Measurements from ENCODE around the gene ADISSP. TPM values are rescaled to one million over a fixed set of nuclear protein-coding genes. Genes with fewer than 3 reads are reported as not detected.

Gene ADISSP
- 203 TPM for polyA plus RNA-seq (2012; ENCODE audit: insufficient read length, low read depth)

GRCh38 chr20:3767427-3768341, at the start of gene ADISSP:
ADISSP (minus strand) TSS chr20:3767753; CDS start chr20:3760100, 7,653 bp downstream.
- TF ChIP-seq TAF1 (IDR thresholded peaks at IDR 0.05; ENCODE audit: borderline replicate concordance, insufficient read depth, low read length), result peak; percentile 55; the same call in 1 of the 2 replicates
- TF ChIP-seq SIN3A (IDR thresholded peaks at IDR 0.05; ENCODE audit: borderline replicate concordance, insufficient read depth, low read length), result peak; percentile 86; the same call in 1 of the 2 replicates
- TF ChIP-seq REST (IDR thresholded peaks at IDR 0.05; ENCODE audit: insufficient read depth in 1 of 2, low read depth in 2 of 2, low read length in 2 of 2), result no peak
- no peak for TF ChIP-seq FOXP2 (optimal IDR thresholded peaks at IDR 0.05; ENCODE audit: borderline replicate concordance, extremely low read depth, extremely low read length, insufficient read depth)
- TF ChIP-seq POLR2AphosphoS5 (IDR thresholded peaks at IDR 0.05; ENCODE audit: low read depth, low read length), result peak; percentile 77

GRCh38 chr20:3815703-3816315, 48.3 kb upstream of the ADISSP start:
- TF ChIP-seq REST (IDR thresholded peaks at IDR 0.05; ENCODE audit: insufficient read depth in 1 of 2, low read depth in 2 of 2, low read length in 2 of 2) (no peak), FOXP2 (optimal IDR thresholded peaks at IDR 0.05; ENCODE audit: borderline replicate concordance, extremely low read depth, extremely low read length, insufficient read depth) (no peak), TAF1 (IDR thresholded peaks at IDR 0.05; ENCODE audit: borderline replicate concordance, insufficient read depth, low read length) (no peak), SIN3A (IDR thresholded peaks at IDR 0.05; ENCODE audit: borderline replicate concordance, insufficient read depth, low read length) (no peak), POLR2AphosphoS5 (IDR thresholded peaks at IDR 0.05; ENCODE audit: low read depth, low read length) (no peak)

GRCh38 chr20:3814928-3815495, 47.5 kb upstream of the ADISSP start:
- TF ChIP-seq REST (IDR thresholded peaks at IDR 0.05; ENCODE audit: insufficient read depth in 1 of 2, low read depth in 2 of 2, low read length in 2 of 2) (no peak), POLR2AphosphoS5 (IDR thresholded peaks at IDR 0.05; ENCODE audit: low read depth, low read length) (no peak), SIN3A (IDR thresholded peaks at IDR 0.05; ENCODE audit: borderline replicate concordance, insufficient read depth, low read length) (no peak), FOXP2 (optimal IDR thresholded peaks at IDR 0.05; ENCODE audit: borderline replicate concordance, extremely low read depth, extremely low read length, insufficient read depth) (no peak), TAF1 (IDR thresholded peaks at IDR 0.05; ENCODE audit: borderline replicate concordance, insufficient read depth, low read length) (no peak)

GRCh38 chr20:3813848-3814581, 46.5 kb upstream of the ADISSP start:
- TF ChIP-seq FOXP2 (optimal IDR thresholded peaks at IDR 0.05; ENCODE audit: borderline replicate concordance, extremely low read depth, extremely low read length, insufficient read depth) (no peak), POLR2AphosphoS5 (IDR thresholded peaks at IDR 0.05; ENCODE audit: low read depth, low read length) (no peak), SIN3A (IDR thresholded peaks at IDR 0.05; ENCODE audit: borderline replicate concordance, insufficient read depth, low read length) (no peak), REST (IDR thresholded peaks at IDR 0.05; ENCODE audit: insufficient read depth in 1 of 2, low read depth in 2 of 2, low read length in 2 of 2) (no peak), TAF1 (IDR thresholded peaks at IDR 0.05; ENCODE audit: borderline replicate concordance, insufficient read depth, low read length) (no peak)
